Measurements from ENCODE around the gene SLC25A12. TPM values are rescaled to one million over a fixed set of nuclear protein-coding genes. Genes with fewer than 3 reads are reported as not detected.

Gene SLC25A12
- total and polyA plus RNA-seq, 2 donors (not counting 3 experiments of a cell fraction or from before 2014, with no cell fraction given): 13.6 to 17.1 TPM

- Histone ChIP-seq H2AFZ (ENCODE audit: low read depth, low read length) (no peak overlapping the region), H3K4me3 (replicated peaks in 1 of 3; ENCODE audit: insufficient read depth in 1 of 3, low read depth in 1 of 3, low read length in 3 of 3) (no peak overlapping the region), H3K36me3 (ENCODE audit: control insufficient read depth in 2 of 2, extremely low read depth in 1 of 2, insufficient read depth in 2 of 2, low read length in 2 of 2) (no peaks in the 10 kb centered on the region), H3K9me1 (replicated peaks; ENCODE audit: control insufficient read depth, extremely low read depth, insufficient read depth, low read length) (no peaks in the 10 kb centered on the region), H4K20me1 (replicated peaks; ENCODE audit: control insufficient read depth, extremely low read depth, insufficient read depth, low read length) (no peaks in the 10 kb centered on the region), H3K4me2 (ENCODE audit: insufficient read depth, low read length) (no peak overlapping the region), H3K79me2 (ENCODE audit: control insufficient read depth, insufficient read depth, low read length) (no peaks in the 10 kb centered on the region), H3K27me3 (ENCODE audit: control insufficient read depth in 2 of 2, insufficient read depth in 2 of 2, low read length in 2 of 2) (no peaks in the 10 kb centered on the region), H3K27ac (ENCODE audit: insufficient read depth, low read depth, low read length) (no peak overlapping the region), H3K9me3 (replicated peaks; ENCODE audit: control insufficient read depth, insufficient read depth, low read length) (no peaks in the 10 kb centered on the region), H3K9ac (replicated peaks; ENCODE audit: extremely low read depth, insufficient read depth, low read length) (no peak overlapping the region), H3K4me1 (ENCODE audit: control insufficient read depth, extremely low read depth, insufficient read depth, low read length) (no peaks in the 10 kb centered on the region)
- CTCF ChIA-PET: interaction anchor here (1.7 kb wide), 1 partner anchor 12 kb away, joined by 4 read pairs; no protein-coding TSS in a partner anchor
- DNase-seq (ENCODE audit: low read depth, low spot score) (no peak), FAIRE-seq (peak; percentile 33)
- dilution Hi-C loops (cut with MboI; ENCODE audit: extremely low pct_ligation_motif_present, low sequenced_read_pairs): no loop called here
- no TSS peak for BruUV-seq (replicated peaks)
- POLR2A ChIA-PET: no interaction called here
- intact Hi-C loops (cut with micrococcal nuclease): no loop called here
- TF ChIP-seq POLR2AphosphoS5 (IDR thresholded peaks at IDR 0.05; ENCODE audit: insufficient read depth, low read depth, low read length): no peak
Measured at GRCh38 chr2:171879865-171880264, 14.2 kb downstream of the SLC25A12 start.

GRCh38 chr2:171878481-171878993, 15.5 kb downstream of the SLC25A12 start:
- H3K27ac ChIP-seq (ENCODE audit: insufficient read depth, low read depth, low read length): no peak overlapping the region
- DNase-seq (ENCODE audit: low read depth, low spot score) (peak; percentile 22), FAIRE-seq (no peak)
- no TSS peak for BruUV-seq (replicated peaks)
- no peaks in the 10 kb centered on the region for H4K20me1 ChIP-seq (replicated peaks; ENCODE audit: control insufficient read depth, extremely low read depth, insufficient read depth, low read length)
- dilution Hi-C loops (cut with MboI; ENCODE audit: extremely low pct_ligation_motif_present, low sequenced_read_pairs): no loop called here
- no peak for TF ChIP-seq EZH2 (IDR thresholded peaks at IDR 0.05; ENCODE audit: borderline replicate concordance, low read depth, low read length, severe bottlenecking)
- TF ChIP-seq MAX (IDR thresholded peaks at IDR 0.05; ENCODE audit: insufficient read depth, insufficient read length): no peak
- no peak for TF ChIP-seq FOS (IDR thresholded peaks at IDR 0.05; ENCODE audit: borderline replicate concordance, insufficient read depth, low read length)
- TF ChIP-seq MYC (IDR thresholded peaks at IDR 0.05; ENCODE audit: low read depth, low read length): no peak
- no peak for TF ChIP-seq POLR2AphosphoS5 (IDR thresholded peaks at IDR 0.05; ENCODE audit: insufficient read depth, low read depth, low read length)
- no peak for TF ChIP-seq GATA2 (IDR thresholded peaks at IDR 0.05; ENCODE audit: insufficient read depth, insufficient read length, low read depth, low read length)
- no peak for TF ChIP-seq CTCF (IDR thresholded peaks at IDR 0.05; ENCODE audit: extremely low read depth in 1 of 2, insufficient read depth in 1 of 2, low read depth in 1 of 2, low read length in 2 of 2)
- no peak for TF ChIP-seq POLR2A (IDR thresholded peaks at IDR 0.05; ENCODE audit: low read depth, low read length)
- no peak for TF ChIP-seq JUN (IDR thresholded peaks at IDR 0.05; ENCODE audit: borderline replicate concordance, insufficient read depth, insufficient read length, low read depth)
- CTCF ChIA-PET: interaction anchor here (1.7 kb wide), 1 partner anchor 14 kb away, joined by 4 read pairs; no protein-coding TSS in a partner anchor
- no peaks in the 10 kb centered on the region for H3K9me1 ChIP-seq (replicated peaks; ENCODE audit: control insufficient read depth, extremely low read depth, insufficient read depth, low read length)
- H3K9me3 ChIP-seq (replicated peaks; ENCODE audit: control insufficient read depth, insufficient read depth, low read length): no peaks in the 10 kb centered on the region
- no peaks in the 10 kb centered on the region for H3K4me1 ChIP-seq (ENCODE audit: control insufficient read depth, extremely low read depth, insufficient read depth, low read length)
- no peak overlapping the region for H2AFZ ChIP-seq (ENCODE audit: low read depth, low read length)
- intact Hi-C loops (cut with micrococcal nuclease): no loop called here
- POLR2A ChIA-PET: no interaction called here
- H3K9ac ChIP-seq (replicated peaks; ENCODE audit: extremely low read depth, insufficient read depth, low read length): no peak overlapping the region
- no peak overlapping the region for H3K4me3 ChIP-seq (replicated peaks in 1 of 3; ENCODE audit: insufficient read depth in 1 of 3, low read depth in 1 of 3, low read length in 3 of 3)
- no peaks in the 10 kb centered on the region for H3K27me3 ChIP-seq (ENCODE audit: control insufficient read depth in 2 of 2, insufficient read depth in 2 of 2, low read length in 2 of 2)
- no peaks in the 10 kb centered on the region for H3K79me2 ChIP-seq (ENCODE audit: control insufficient read depth, insufficient read depth, low read length)
- no peaks in the 10 kb centered on the region for H3K36me3 ChIP-seq (ENCODE audit: control insufficient read depth in 2 of 2, extremely low read depth in 1 of 2, insufficient read depth in 2 of 2, low read length in 2 of 2)
- H3K4me2 ChIP-seq (ENCODE audit: insufficient read depth, low read length): no peak overlapping the region
